Activated T-cell treated with anti-CD3 and anti-CD28 coated beads for 24 hours (primary cell): ENCODE data around the gene CPLANE1.
"Not testable (repeated sequence)": the region's sequence is repeated elsewhere in the genome, so short reads cannot be mapped to it uniquely, and the experiment has no call there.

ENCODE experiments used
- DNase-seq: peaks from one replicate; pipeline ENCODE4 v3.0.0-alpha.2; 2020; ENCODE audit warnings: low read depth

CPLANE1 gene

GRCh38 chr5:37208883-37209797 is 40.0 kb downstream of the CPLANE1 start:
- DNase-seq, result no peak

DNA sequence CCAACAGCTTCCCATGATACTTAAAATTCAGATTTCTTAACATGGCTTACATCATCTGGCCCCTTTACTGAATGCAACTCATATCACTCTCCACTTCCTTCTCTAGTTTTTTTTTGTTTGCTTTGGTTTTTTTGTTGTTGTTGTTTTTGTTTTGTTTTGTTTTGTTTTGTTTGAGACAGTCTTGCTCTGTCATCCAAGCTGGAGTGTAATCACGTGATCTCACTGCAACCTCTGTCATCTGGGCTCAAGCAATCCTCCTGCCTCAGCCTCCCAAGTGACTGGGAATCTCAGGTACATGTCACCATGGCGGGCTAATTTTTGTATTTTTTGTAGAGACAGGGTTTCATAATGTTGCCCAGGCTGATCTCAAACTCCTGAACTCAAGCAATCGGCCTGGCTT is 41.4 kb downstream of the CPLANE1 start:
- no peak for DNase-seq

DNA sequence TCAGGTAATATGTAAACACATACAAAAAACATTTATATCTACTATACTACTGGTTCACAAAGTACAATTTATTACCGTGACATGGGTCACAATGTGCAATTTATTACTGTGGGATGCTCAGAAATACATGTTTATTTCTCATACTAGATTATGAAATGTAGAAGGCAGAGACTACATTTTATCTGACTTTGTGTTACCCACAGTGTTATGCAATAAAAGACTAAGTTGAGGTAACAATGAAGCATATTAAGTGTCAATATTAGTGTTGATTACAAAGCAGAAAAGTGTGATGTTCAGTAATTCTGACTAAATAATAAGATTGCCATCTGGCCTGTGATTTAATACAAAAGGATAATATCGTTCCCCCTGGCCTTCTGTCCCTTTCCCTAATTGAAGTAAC is 42.4 kb downstream of the CPLANE1 start:
- no peak for DNase-seq

DNA sequence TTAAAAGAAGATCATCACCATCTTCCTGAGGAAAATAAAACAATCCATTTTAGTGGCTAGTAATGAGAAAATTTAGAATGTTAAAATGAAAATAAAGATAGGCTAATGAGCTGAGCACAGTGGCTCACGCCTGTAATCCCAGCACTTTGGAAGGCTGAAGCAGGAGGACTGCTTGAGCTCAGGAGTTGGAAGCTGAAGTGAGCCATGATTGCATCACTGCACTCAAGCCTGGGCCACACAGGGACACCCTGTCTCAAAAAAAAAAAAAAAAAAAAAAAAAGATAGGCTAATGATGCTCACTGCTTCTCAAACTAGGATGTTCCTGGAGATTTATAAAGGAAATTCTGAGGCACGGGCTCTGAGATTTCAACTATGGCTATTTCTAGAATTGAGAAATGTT is 50.3 kb downstream of the CPLANE1 start:
- DNase-seq, result no peak

DNA sequence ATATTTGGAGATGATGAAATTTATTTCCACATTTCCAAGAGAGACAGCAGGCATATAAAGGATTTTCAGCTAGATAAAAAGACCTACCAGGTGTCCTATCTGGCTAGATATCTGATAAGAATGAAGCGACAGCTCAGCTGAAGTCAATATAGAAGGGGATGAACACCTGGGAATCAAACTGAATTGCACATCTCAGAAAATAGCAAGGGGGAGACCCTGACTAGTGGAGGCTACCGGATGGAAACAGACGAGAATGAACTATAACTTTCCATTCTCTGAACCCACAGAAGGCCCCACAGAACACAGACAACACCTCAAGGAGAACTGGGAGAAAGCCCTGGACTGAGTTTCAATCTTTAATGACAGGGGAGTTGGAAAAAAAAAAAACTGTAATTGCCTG is 51.1 kb downstream of the CPLANE1 start:
- no peak for DNase-seq

DNA sequence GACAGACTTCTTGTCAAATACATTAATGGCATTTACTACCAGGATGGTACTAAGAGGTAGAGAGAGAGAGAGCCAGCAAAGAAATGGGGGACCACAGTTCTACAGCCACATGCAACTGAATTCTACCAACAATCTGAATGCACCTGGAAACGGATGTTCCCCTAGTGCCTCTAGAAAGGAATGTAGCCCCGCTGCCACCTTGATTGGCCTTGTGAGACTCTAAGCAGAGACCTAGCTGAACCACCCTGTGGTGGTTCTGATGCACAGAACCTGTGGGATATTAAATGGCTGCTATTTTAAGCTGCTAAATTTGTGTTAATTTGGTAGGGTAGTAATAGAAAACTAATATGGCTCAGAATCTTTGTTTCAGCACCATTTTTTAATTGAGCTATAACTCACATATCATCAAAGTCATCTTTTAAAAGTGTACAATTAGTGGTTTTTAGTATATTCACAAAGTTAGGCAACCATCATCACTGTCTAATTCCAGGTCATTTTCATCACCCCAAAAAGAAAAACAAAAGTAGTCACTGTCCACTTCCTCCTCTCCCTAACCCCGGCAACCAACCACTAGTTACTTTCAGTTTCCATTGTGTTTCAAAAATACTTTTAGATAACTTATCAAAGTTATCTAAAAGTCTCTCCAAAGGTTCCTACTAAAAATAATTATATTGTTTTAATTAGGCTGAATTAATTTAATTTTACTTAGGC is 51.7 kb downstream of the CPLANE1 start:
- DNase-seq, result no peak

- DNase-seq, result no peak
These were observed 58.6 kb downstream of the CPLANE1 start for GRCh38 chr5:37190592-37190991.

DNA sequence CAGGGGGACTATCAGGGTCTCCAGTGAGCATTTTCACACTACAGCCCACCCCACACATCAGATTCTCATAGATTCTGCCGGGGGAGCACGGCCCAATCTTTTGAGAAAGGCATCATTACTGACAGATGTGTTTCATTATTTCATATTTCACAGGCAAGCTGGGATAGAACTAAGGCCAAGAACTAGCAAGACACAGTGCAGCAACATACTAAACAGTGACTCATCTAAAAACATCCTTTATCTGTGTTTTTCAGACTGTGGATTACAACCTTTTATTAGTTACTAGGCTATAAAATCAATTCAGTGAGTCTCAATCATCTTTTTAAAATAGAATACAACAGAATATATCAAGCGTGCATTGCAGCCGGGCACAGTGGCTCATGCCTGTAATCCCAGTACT is 59.8 kb downstream of the CPLANE1 start:
- no peak for DNase-seq

GRCh38 chr5:37187465-37187977 is 61.7 kb downstream of the CPLANE1 start:
- no peak for DNase-seq

DNA sequence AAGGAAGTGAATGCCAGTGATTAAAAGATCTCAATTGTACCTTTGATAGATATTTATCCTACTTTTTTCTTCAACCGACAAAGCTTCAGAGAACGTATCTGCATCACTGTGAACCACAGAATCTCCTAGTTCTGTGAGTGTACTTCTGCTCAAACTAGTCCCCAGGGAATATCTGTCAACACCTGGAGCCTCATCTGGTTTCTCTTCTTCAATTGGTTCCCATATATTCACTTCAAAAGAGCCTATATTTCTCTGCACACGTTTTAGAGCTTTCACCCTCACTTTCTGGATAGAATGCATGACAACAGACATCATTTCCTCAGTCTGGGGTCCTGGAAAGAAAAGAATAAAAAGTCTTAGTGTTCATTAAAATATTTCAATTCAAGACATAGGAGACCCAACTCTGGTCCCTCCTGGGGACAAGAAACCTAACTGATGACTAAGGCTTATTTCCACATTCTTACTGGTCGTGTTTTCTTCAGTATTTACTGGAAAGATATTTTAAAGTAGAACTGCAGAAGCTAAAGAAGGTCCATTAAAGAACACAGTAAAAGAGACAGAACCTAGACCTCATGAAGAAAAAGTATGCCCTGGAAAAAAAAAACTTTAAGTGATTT is 64.3 kb downstream of the CPLANE1 start:
- no peak for DNase-seq

- DNase-seq, result no peak
These were observed 66.5 kb downstream of the CPLANE1 start for GRCh38 chr5:37182667-37183066.

- no peak for DNase-seq
These were observed 74.2 kb downstream of the CPLANE1 start for GRCh38 chr5:37174928-37175327.

DNA sequence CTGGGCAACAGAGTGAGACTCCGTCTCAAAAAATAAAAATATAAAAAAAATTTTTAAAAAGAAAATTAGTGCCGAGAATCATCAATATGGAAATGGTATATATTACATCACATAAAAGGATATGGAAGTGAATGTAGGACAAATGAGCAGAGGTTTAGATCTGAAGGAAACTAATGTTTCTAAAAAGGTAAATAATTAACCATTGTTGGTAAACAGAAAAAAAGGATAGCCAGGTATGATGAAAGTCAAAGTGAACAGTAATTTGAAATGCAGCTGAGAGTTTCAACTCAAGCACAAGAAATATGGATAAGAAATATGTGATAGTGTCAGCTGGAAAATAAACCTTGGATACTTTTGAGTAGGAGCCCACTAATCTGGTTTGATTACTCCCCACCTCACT is 76.2 kb downstream of the CPLANE1 start:
- DNase-seq, result no peak

- DNase-seq, result no peak
These were observed 78.3 kb downstream of the CPLANE1 start for GRCh38 chr5:37170856-37171255.

GRCh38 chr5:37166197-37166596 is 83.0 kb downstream of the CPLANE1 start:
- no peak for DNase-seq

GRCh38 chr5:37165761-37166160 is 83.4 kb downstream of the CPLANE1 start:
- no peak for DNase-seq

DNA sequence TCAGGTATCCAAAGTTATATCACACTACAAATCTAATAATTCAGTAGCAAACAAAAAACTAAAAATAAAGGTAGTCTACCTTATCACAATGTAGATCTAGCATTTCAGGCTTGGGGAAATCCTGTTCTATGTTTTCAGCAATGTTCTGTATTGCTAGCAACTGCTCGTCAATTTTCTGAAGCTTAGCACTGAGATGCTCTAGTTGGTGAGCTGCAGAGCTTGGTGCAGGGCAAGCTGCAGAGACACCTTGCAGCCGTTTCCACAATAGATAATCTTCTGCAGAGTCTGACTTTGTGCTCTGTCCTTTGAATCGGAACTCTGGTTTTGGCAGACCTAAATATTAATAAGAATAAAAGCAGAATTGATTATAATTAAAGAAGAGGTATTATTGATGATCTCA is 95.5 kb downstream of the CPLANE1 start:
- DNase-seq, result no peak

DNA sequence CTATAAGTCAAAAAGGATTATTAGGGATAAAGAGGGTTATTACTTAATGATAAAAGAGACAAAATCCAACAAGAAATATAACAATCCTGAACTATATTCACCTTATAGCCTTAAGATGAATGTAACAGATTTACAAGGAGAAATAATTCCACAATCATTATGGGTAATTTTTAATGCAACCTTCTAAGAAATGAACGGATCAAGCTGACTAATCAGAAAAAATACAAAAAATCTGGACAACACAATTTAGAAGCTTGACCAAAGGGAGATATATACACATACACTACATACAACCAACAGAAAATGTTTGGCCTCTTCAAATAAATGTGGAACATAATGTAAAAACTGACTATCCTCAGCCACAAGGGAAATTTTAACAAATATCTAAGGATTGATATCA is 102.3 kb downstream of the CPLANE1 start:
- no peak for DNase-seq

- no peak for DNase-seq
These were observed 112.5 kb downstream of the CPLANE1 start for GRCh38 chr5:37136694-37137093.

GRCh38 chr5:37135312-37135711 is 113.9 kb downstream of the CPLANE1 start:
- DNase-seq, result not testable (repeated sequence)

- DNase-seq, result no peak
These were observed 115.2 kb downstream of the CPLANE1 start for GRCh38 chr5:37133939-37134338.

GRCh38 chr5:37132646-37133045 is 116.5 kb downstream of the CPLANE1 start:
- DNase-seq, result no peak

DNA sequence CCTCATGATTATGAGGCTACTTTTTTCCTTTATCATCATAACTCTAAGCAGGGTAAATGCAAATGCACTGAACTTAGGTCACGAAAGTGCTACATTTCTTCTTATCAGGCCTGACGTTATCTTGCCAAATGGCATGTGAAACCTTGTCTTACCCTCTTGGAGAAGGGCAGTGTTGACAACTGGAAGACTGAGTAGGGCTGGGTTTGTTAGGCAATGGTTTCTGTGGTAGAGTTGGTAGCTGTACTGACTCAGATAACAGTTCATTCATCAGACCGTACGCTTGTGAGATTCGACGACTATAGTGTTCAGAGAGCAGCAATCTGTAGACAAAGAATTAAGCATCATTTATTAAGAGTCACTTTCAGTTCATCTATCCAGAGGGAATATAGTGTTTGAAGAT is 127.7 kb downstream of the CPLANE1 start:
- no peak for DNase-seq
